ENCODE results near the gene ACOXL.

DNA sequence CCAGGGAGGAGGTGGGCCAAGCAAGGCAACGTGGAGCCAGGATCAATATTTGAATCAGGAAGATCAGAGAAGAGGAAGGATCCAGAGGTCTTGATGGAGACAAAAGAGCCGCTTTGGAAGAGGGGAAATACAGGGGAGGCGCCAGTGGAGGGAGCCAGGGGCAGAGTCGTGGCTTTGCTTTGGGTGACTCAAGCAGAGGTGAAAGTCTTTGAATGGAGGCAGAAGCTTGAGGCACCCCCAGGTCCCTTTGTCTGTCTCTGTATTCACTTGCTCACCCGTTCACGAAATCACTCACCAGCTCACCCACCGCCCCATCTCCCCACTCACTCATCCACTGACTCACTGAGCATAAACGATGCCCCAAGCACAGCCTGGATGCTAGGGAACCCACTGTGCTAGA lies 134.1 kb downstream of the ACOXL start:
- no peak for TF ChIP-seq EZH2 (IDR thresholded peaks at IDR 0.05; ENCODE audit: borderline replicate concordance, low read length)
- TF ChIP-seq, protein P1, sequence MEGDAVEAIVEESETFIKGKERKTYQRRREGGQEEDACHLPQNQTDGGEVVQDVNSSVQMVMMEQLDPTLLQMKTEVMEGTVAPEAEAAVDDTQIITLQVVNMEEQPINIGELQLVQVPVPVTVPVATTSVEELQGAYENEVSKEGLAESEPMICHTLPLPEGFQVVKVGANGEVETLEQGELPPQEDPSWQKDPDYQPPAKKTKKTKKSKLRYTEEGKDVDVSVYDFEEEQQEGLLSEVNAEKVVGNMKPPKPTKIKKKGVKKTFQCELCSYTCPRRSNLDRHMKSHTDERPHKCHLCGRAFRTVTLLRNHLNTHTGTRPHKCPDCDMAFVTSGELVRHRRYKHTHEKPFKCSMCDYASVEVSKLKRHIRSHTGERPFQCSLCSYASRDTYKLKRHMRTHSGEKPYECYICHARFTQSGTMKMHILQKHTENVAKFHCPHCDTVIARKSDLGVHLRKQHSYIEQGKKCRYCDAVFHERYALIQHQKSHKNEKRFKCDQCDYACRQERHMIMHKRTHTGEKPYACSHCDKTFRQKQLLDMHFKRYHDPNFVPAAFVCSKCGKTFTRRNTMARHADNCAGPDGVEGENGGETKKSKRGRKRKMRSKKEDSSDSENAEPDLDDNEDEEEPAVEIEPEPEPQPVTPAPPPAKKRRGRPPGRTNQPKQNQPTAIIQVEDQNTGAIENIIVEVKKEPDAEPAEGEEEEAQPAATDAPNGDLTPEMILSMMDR (conservative IDR thresholded peaks at IDR 0.05 in 1 of 2, IDR thresholded peaks at IDR 0.05 in 1 of 2; ENCODE audit: extremely low read depth in 1 of 2, insufficient read depth in 1 of 2, low read depth in 1 of 2, low read length in 2 of 2) = no peak

Data from mammary epithelial cell (primary cell).